ENCODE results near the gene EHF. TPM values are rescaled to one million over a fixed set of nuclear protein-coding genes. Genes with fewer than 3 reads are reported as not detected.

EHF gene
- total RNA-seq, 1 donor from 2014 or later = 22.7 TPM

DNA sequence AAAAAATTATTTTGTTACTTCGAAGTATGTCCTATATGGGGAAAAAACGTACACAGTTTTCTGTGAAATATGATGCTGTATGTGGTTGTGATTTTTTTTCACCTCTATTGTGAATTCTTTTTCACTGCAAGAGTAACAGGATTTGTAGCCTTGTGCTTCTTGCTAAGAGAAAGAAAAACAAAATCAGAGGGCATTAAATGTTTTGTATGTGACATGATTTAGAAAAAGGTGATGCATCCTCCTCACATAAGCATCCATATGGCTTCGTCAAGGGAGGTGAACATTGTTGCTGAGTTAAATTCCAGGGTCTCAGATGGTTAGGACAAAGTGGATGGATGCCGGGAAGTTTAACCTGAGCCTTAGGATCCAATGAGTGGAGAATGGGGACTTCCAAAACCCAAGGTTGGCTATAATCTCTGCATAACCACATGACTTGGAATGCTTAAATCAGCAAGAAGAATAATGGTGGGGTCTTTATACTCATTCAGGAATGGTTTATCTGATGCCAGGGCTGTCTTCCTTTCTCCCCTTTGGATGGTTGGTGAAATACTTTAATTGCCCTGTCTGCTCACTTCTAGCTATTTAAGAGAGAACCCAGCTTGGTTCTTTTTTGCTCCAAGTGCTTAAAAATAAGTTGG, 38.3 kb downstream of the EHF start:
- DNase-seq (ENCODE audit: low read depth) = no peak
- H3K4me3 ChIP-seq (ENCODE audit: low read depth, low read length) = no peak overlapping the region
- TF ChIP-seq, protein P1, sequence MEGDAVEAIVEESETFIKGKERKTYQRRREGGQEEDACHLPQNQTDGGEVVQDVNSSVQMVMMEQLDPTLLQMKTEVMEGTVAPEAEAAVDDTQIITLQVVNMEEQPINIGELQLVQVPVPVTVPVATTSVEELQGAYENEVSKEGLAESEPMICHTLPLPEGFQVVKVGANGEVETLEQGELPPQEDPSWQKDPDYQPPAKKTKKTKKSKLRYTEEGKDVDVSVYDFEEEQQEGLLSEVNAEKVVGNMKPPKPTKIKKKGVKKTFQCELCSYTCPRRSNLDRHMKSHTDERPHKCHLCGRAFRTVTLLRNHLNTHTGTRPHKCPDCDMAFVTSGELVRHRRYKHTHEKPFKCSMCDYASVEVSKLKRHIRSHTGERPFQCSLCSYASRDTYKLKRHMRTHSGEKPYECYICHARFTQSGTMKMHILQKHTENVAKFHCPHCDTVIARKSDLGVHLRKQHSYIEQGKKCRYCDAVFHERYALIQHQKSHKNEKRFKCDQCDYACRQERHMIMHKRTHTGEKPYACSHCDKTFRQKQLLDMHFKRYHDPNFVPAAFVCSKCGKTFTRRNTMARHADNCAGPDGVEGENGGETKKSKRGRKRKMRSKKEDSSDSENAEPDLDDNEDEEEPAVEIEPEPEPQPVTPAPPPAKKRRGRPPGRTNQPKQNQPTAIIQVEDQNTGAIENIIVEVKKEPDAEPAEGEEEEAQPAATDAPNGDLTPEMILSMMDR (conservative IDR thresholded peaks at IDR 0.05; ENCODE audit: low read depth, low read length) = no peak

DNA sequence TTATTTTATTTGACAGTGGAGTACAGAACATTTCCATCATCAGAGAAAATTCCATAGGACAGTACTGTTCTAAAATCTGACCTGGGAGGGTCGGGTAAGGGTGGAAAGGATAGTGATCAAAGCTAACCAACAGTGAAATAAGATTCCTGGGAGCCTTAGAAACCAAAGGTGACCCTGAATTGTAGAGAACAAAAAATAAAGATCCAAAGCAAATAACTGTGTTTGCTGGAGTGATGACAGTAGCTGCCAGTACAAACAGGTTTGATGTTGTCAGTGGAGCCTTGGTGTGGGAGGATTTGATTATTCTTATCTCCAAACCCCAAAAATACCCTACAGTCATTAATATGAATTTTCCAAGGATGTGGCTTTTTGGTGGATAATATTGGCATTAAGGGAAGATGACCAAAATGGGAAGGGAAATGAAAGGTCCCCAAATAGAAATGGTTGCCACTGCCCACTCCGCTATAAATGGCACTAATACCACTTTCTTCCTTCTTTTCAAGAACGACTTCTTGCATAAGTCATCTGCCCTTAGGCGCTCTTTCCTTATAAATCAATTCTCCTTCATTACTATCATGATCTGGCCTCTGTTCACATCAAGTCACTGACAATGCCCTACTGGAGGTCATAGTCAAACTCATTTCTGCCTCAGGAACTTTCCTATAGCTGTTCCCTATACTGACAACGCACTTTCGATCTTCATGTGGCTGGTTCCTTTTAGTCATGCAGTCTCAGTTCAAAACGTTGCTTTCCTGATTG, 44.4 kb downstream of the EHF start:
- no peak for DNase-seq (ENCODE audit: low read depth)
- H3K4me3 ChIP-seq (ENCODE audit: low read depth, low read length) = no peak overlapping the region
- TF ChIP-seq, protein P1 (conservative IDR thresholded peaks at IDR 0.05; ENCODE audit: low read depth, low read length) = no peak

DNA sequence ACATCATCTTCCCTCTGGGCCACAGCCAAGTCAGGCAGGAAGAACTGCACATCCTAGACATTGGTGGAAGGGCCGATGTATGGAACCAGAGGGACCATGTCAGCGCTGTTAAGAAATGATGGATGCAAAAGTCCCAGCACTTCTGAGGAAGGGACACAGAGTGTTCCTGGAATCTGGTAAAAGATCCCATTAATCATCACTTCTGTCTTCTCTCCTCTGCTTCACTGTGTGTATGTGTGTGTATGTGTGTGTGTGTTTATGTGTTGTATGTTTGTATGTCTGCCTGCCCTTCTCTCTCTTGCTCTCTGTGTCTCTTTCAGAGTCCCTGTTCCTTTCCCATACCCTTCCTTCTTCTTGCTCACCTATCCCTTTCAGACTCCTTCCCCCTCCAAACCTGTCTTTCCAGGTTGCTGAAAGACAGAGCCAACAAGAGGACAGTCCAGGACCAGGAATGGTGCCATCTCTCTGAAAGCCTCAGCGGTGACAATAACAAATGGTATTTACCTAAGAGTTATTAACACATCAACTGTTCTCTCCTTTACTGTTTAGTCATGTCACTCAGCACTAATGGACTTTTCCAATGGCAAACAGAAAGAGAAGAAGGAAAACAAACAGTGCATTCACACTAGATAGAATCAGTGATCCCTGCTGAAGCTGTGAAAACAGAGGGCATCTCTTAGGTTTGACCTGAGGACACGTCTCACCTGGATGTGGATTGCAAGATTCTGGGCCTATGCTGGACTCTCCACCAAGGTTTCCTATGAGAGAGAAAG, 47.1 kb downstream of the EHF start:
- TF ChIP-seq, protein P1 (conservative IDR thresholded peaks at IDR 0.05; ENCODE audit: low read depth, low read length) = no peak
- no peak for DNase-seq (ENCODE audit: low read depth)

DNA sequence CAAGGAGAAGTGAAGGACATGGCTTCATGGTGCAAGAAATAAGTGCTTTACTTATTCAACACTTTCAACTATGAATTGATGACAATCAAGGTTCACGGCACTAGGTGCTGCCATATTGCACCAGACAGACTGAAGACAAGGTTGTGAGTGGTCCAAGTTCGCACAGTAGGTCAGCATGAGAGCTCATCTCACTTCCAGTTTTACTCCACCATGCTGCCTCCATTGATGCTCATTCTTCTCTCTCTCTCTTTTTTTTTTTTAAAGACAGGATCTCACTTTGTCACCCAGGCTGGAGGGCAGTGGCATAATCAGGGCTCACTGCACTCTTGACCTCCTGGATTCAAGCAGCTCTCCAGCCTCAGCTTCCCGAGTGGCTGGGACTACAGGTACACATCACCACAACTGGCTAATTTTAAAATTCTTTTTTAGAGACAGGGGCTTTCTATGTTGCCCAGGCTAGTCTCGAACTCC, 47.7 kb downstream of the EHF start:
- H3K4me3 ChIP-seq (ENCODE audit: low read depth, low read length) = no peak overlapping the region
- DNase-seq (ENCODE audit: low read depth) = no peak
- TF ChIP-seq, protein P1 (conservative IDR thresholded peaks at IDR 0.05; ENCODE audit: low read depth, low read length) = no peak

More for the DNA sequence above, 47.1 kb downstream of the EHF start:
- H3K4me3 ChIP-seq (ENCODE audit: low read depth, low read length) = no peak overlapping the region

DNA sequence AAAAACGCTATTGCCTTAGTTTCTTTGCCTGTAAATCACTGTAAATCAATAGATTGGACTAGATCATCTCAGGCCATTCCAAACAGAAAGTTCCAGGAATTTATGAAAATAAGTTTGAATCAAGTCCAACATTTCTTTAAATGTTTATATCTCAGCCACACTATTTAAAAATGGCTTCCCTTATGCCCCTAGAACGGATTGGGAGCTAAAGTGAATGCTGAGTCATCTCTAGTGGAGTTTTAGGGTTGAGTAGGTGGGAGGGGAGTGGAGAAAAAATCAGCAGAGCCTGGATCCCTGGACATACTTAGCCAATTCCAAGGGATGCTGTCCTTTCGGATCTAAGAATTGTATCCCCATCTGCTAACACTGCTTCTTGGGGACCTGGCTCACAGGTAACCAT, 48.6 kb downstream of the EHF start:
- TF ChIP-seq, protein P1 (conservative IDR thresholded peaks at IDR 0.05; ENCODE audit: low read depth, low read length) = no peak
- DNase-seq (ENCODE audit: low read depth) = no peak
- no peak overlapping the region for H3K4me3 ChIP-seq (ENCODE audit: low read depth, low read length)

DNA sequence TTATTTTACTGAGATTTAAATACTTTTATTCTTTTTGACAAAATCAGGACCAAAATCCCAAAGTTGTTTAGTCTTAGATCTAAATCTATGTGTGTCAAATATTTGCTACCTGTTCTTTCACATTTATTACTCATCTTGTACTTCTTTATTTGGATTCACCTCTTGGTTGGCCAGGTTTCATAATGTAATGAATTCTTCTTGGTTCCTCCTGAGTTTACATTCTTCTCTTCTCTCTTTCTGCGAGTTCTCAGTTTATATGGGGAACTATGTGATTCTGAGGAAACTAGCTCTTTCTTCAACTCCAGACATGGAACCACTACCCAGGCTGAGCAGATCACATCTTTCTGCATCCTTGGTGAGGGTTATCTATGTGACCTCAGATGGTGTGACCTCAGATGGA, 50.2 kb downstream of the EHF start:
- TF ChIP-seq, protein P1 (conservative IDR thresholded peaks at IDR 0.05; ENCODE audit: low read depth, low read length) = no peak
- H3K4me3 ChIP-seq (ENCODE audit: low read depth, low read length) = no peak overlapping the region
- DNase-seq (ENCODE audit: low read depth) = no peak
